Activated T-cell treated with anti-CD3 and anti-CD28 coated beads for 1 hour (primary cell): ENCODE results near the gene PNPLA4.

Experiments used
- DNase-seq: peaks from one replicate; pipeline ENCODE4 v3.0.0-alpha.2; 2020; ENCODE audit warnings: low read depth

Gene PNPLA4

GRCh38 chrX:7872042-7872441 lies 55.2 kb downstream of the PNPLA4 start:
- DNase-seq, result no peak

GRCh38 chrX:7852166-7852565 lies 75.0 kb downstream of the PNPLA4 start:
- no peak for DNase-seq
